ENCODE data around the gene CLMP. TPM values are rescaled to one million over a fixed set of nuclear protein-coding genes. Genes with fewer than 3 reads are reported as not detected.
A peak's percentile ranks its signal among the peaks of the same experiment; 100 is the strongest.
"Not testable (repeated sequence)": the region's sequence is repeated elsewhere in the genome, so short reads cannot be mapped to it uniquely, and the experiment has no call there.

The CLMP gene
- total and polyA plus RNA-seq, 4 donors, result 5.2 to 22.9 (median 12.3) TPM

DNA sequence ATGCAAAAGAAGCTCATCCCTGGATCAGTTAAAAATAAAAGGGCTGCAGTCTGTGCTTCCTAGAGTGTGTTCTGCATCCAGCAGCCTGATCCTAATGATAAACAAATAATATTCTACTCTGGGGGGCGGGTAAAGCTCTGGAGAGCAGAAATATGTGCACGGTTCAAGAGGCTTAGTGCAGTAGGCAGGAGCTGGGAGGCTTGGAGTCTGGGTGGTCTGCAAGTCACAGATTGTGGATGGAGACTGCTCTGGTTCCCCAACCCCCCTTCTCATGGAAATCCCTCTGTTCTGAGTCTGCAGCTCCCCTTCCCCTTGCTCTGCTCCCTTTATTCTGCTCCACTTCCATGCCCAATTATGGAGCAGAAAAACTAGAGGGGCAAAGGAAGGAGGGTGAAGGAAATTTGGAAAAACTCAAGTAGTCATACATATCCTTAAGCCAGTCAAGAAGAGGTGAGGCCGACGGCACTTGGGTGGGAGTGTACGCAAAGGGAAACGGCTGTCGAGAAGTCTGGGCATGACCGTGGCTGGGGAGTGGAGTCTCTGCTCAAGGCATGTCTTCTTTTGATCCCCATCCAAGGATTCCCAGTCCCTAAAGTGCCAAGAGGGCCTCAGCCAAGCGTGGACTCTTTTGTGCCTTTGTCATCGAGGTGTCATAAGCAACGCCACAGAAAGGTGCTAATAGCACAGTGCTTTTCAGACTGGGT is 16.3 kb upstream of the CLMP start:
- DNase-seq, result peak; percentile 77 to 87 (median 81)

DNA sequence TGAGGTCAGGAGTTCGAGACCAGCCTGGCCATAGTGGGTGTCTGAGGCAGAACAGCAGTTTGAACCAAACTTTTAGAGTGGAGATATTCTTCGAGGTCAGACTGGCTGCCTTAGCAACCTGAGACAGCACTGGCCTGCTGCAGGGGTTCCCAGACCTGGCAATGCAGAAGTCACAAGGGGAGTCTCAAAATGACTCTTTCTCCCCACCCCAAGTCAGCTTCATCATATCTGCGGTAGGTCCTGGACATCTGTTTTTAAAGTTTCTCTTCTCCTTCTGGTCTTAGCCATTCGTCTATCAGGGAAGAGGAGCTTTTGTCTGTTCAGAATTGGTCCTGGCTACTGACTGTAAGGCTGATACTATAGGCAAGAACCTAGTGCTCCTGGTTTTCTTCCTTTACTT is 14.5 kb upstream of the CLMP start:
- Histone ChIP-seq H3K4me1 (ENCODE audit: control insufficient read depth in 5 of 5, insufficient read depth in 5 of 5, low read length in 5 of 5) (peaks cover 0 to 17% (median 5%) of the 10 kb centered on the region in 5 donors), H3K27me3 (ENCODE audit: control insufficient read depth in 3 of 3, insufficient read depth in 3 of 3, low read length in 2 of 3) (peaks cover 0 to 9% (median 0%) of the 10 kb centered on the region in 3 donors), H3K9ac (ENCODE audit: insufficient read depth in 1 of 2, low read length in 2 of 2) (no peak overlapping the region), H3K36me3 (ENCODE audit: control insufficient read depth in 4 of 4, insufficient read depth in 4 of 4, low read length in 4 of 4) (no peaks in the 10 kb centered on the region), H3K4me3 (no peak overlapping the region), H3K27ac (ENCODE audit: low read depth in 1 of 2, low read length in 1 of 2) (no peak overlapping the region), H3K9me3 (ENCODE audit: control insufficient read depth in 4 of 4, insufficient read depth in 3 of 4, low read length in 3 of 4) (no peaks in the 10 kb centered on the region)
- TF ChIP-seq, protein P1, sequence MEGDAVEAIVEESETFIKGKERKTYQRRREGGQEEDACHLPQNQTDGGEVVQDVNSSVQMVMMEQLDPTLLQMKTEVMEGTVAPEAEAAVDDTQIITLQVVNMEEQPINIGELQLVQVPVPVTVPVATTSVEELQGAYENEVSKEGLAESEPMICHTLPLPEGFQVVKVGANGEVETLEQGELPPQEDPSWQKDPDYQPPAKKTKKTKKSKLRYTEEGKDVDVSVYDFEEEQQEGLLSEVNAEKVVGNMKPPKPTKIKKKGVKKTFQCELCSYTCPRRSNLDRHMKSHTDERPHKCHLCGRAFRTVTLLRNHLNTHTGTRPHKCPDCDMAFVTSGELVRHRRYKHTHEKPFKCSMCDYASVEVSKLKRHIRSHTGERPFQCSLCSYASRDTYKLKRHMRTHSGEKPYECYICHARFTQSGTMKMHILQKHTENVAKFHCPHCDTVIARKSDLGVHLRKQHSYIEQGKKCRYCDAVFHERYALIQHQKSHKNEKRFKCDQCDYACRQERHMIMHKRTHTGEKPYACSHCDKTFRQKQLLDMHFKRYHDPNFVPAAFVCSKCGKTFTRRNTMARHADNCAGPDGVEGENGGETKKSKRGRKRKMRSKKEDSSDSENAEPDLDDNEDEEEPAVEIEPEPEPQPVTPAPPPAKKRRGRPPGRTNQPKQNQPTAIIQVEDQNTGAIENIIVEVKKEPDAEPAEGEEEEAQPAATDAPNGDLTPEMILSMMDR (IDR thresholded peaks at IDR 0.05; ENCODE audit: control extremely low read depth, extremely low read depth), result no peak
- ATAC-seq (ENCODE audit: insufficient read depth, low FRiP score), result no peak
- DNase-seq, result no peak
- WGBS, 2 donors, result 71 to 80% methylated on average over 4 of the region's 4 CpGs

More for the DNA sequence above, 16.3 kb upstream of the CLMP start:
- Histone ChIP-seq H3K9me3 (ENCODE audit: control insufficient read depth in 4 of 4, insufficient read depth in 3 of 4, low read length in 3 of 4) (no peaks in the 10 kb centered on the region), H3K27me3 (ENCODE audit: control insufficient read depth in 3 of 3, insufficient read depth in 3 of 3, low read length in 2 of 3) (peaks cover 0 to 9% (median 0%) of the 10 kb centered on the region in 3 donors), H3K4me1 (ENCODE audit: control insufficient read depth in 5 of 5, insufficient read depth in 5 of 5, low read length in 5 of 5) (peaks cover 0 to 17% (median 5%) of the 10 kb centered on the region in 5 donors), H3K4me3 (no peak overlapping the region), H3K27ac (ENCODE audit: low read depth in 1 of 2, low read length in 1 of 2) (no peak overlapping the region), H3K36me3 (ENCODE audit: control insufficient read depth in 4 of 4, insufficient read depth in 4 of 4, low read length in 4 of 4) (no peaks in the 10 kb centered on the region), H3K9ac (ENCODE audit: insufficient read depth in 1 of 2, low read length in 2 of 2) (no peak overlapping the region)
- TF ChIP-seq, protein P1 (IDR thresholded peaks at IDR 0.05; ENCODE audit: control extremely low read depth, extremely low read depth), result no peak
- no peak for ATAC-seq (ENCODE audit: insufficient read depth, low FRiP score)
- 46 to 56% methylated on average over 11 of the region's 11 CpGs for WGBS, 2 donors

DNA sequence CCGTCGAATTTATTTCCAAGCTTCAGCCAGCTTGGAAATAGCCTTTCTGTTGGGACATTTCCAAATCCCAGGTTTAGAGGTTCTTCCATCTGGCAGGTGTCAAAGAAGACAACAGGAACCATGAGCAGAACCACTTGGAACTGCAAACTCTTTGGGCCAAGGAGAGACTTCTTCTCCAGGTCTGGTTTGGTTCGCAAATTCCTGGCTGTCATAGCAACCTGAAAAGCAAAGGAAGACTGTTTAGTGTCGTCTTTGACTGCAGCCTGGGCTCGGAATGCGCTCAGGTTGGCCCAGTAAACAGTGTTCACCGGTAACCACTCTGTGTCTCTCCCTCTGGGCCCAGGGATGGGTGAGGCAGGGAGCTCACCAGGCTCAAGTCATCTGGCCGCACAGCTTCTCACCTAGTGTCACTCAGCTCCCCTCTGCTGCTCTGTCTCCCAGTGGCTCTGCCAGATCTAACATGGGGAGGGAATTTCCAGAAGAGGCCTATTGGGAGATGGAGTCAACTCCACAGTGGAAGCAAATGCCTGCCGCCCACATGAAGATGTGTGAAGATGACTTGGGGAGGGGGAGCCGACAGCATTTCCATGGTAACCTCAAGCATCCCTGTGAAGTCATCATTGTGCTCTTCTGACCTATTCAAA is 11.9 kb upstream of the CLMP start:
- peak in 2 of 3 donors; percentile 28 to 33 for DNase-seq
- Histone ChIP-seq H3K4me1 (ENCODE audit: control insufficient read depth in 5 of 5, insufficient read depth in 5 of 5, low read length in 5 of 5) (peaks cover 0 to 22% (median 18%) of the 10 kb centered on the region in 5 donors), H3K36me3 (ENCODE audit: control insufficient read depth in 4 of 4, insufficient read depth in 4 of 4, low read length in 4 of 4) (no peaks in the 10 kb centered on the region), H3K4me3 (no peak overlapping the region), H3K9ac (ENCODE audit: insufficient read depth in 1 of 2, low read length in 2 of 2) (no peak overlapping the region), H3K27ac (ENCODE audit: low read depth in 1 of 2, low read length in 1 of 2) (no peak overlapping the region), H3K9me3 (ENCODE audit: control insufficient read depth in 4 of 4, insufficient read depth in 3 of 4, low read length in 3 of 4) (no peaks in the 10 kb centered on the region), H3K27me3 (ENCODE audit: control insufficient read depth in 3 of 3, insufficient read depth in 3 of 3, low read length in 2 of 3) (peaks cover 0 to 9% (median 0%) of the 10 kb centered on the region in 3 donors)
- TF ChIP-seq, protein P1 (IDR thresholded peaks at IDR 0.05; ENCODE audit: control extremely low read depth, extremely low read depth), result no peak
- no peak for ATAC-seq (ENCODE audit: insufficient read depth, low FRiP score)
- WGBS, 2 donors, result 65 to 70% methylated on average over 10 of the region's 10 CpGs

DNA sequence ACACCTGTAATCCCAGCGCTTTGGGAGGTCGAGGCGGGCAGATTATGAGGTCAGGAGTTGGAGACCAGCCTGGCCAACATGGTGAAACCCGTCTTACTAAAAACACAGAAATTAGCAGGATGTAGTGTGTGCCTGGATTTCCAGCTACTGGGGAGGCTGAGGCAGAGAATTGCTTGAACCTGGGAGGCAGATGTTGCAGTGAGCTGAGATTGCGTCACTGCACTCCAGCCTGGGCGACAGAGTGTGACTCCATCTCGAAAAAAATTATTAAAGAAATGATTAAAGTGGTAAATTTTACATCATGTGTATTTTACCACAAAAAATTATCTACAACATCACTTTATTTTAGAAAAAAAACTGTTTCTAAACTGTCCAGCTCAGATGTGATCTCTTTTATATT is 11.0 kb upstream of the CLMP start:
- not testable (repeated sequence) for H3K36me3 ChIP-seq (ENCODE audit: control insufficient read depth in 4 of 4, insufficient read depth in 4 of 4, low read length in 4 of 4); ATAC-seq (ENCODE audit: insufficient read depth, low FRiP score); DNase-seq; H3K27me3 ChIP-seq (ENCODE audit: control insufficient read depth in 3 of 3, insufficient read depth in 3 of 3, low read length in 2 of 3); H3K9ac ChIP-seq (ENCODE audit: insufficient read depth in 1 of 2, low read length in 2 of 2); H3K27ac ChIP-seq (ENCODE audit: low read depth in 1 of 2, low read length in 1 of 2); H3K4me3 ChIP-seq; H3K9me3 ChIP-seq (ENCODE audit: control insufficient read depth in 4 of 4, insufficient read depth in 3 of 4, low read length in 3 of 4)
- peaks cover 0 to 20% (median 18%) of the 10 kb centered on the region in 5 donors for H3K4me1 ChIP-seq (ENCODE audit: control insufficient read depth in 5 of 5, insufficient read depth in 5 of 5, low read length in 5 of 5)
- 82 to 88% methylated on average over 7 of the region's 7 CpGs for WGBS, 2 donors
